SK-N-SH (cell line): Measurements from ENCODE around the gene ABCA7. TPM values are rescaled to one million over a fixed set of nuclear protein-coding genes. Genes with fewer than 3 reads are reported as not detected.

Experiments used
- CTCF ChIA-PET: fragments of 300-600, 350-600 bp; formaldehyde crosslinking; extraction: SDS; loops from one replicate; lab custom pipeline; 2021; lab: Yijun Ruan, JAX
- POLR2A ChIA-PET: fragments of 350-600 bp; sonication (Branson Sonifier 250); formaldehyde crosslinking; extraction: SDS; loops from one replicate; lab custom pipeline; 2020; ENCODE audit warnings: antibody characterized with exemption, inconsistent platforms; lab: Yijun Ruan, JAX
- DNase-seq: peaks from one replicate; pipeline ENCODE4 v3.0.0; 2012
- H2AFZ ChIP-seq: fragments of 200-600 bp; sonication (generic); 2 replicates; pipeline ENCODE4 v1.8.1; 2016; ENCODE audit warnings: antibody characterized with exemption, mild to moderate bottlenecking, low read depth
- H3F3A ChIP-seq: fragments of 200-600 bp; sonication (generic); replicated peaks from 2 replicates; pipeline ENCODE3; 2016; ENCODE audit warnings: antibody characterized with exemption, mild to moderate bottlenecking; ENCODE audit not compliant: insufficient read depth
- H3K27ac ChIP-seq, 2 experiments: fragments of 200-500 bp in 1 of 2; fragments of 200-600 bp in 1 of 2; sonication (Bioruptor generic) in 1 of 2; sonication (generic), shearing (Covaris generic) in 1 of 2; 2 replicates each; pipeline versions ENCODE4 v1.5.1 to v1.6.1; 2014 to 2016; ENCODE audit warnings: low read depth in 2 of 2, inconsistent platforms in 1 of 2, low read length in 1 of 2, mild to moderate bottlenecking in 1 of 2, mixed read lengths in 1 of 2
- H3K27me3 ChIP-seq: fragments of 200-600 bp; sonication (generic), shearing (Covaris generic); 2 replicates; pipeline ENCODE4 v1.6.1; 2016; ENCODE audit warnings: mixed run types; ENCODE audit not compliant: insufficient read depth
- H3K36me3 ChIP-seq, 2 experiments: fragments of 200-500 bp in 1 of 2; fragments of 200-600 bp in 1 of 2; sonication (Bioruptor generic) in 1 of 2; sonication (generic) in 1 of 2; replicated peaks in 1 of 2; 2 replicates each; pipeline versions ENCODE3 to v1.5.1; 2014 to 2016; ENCODE audit warnings: low read length in 1 of 2, mild to moderate bottlenecking in 1 of 2; ENCODE audit not compliant: insufficient read depth in 2 of 2, control insufficient read depth in 1 of 2
- H3K4me1 ChIP-seq, 2 experiments: fragments of 200-500 bp in 1 of 2; fragments of 200-600 bp in 1 of 2; sonication (Bioruptor generic) in 1 of 2; sonication (generic), shearing (Covaris generic) in 1 of 2; 2 replicates each; pipeline versions ENCODE4 v1.5.1 to v1.6.1; 2014 to 2016; ENCODE audit warnings: low read depth in 1 of 2, low read length in 1 of 2, mixed run types in 1 of 2; ENCODE audit not compliant: insufficient read depth in 2 of 2, control insufficient read depth in 1 of 2
- H3K4me2 ChIP-seq: fragments of 200-600 bp; sonication (generic), shearing (Covaris generic); 2 replicates; pipeline ENCODE4 v1.6.1; 2017; ENCODE audit warnings: mixed run types
- H3K4me3 ChIP-seq, 2 experiments: fragments of 200-500 bp in 1 of 2; fragments of 200-600 bp in 1 of 2; sonication (Bioruptor generic) in 1 of 2; sonication (generic), shearing (Covaris generic) in 1 of 2; 2 replicates each; pipeline versions ENCODE4 v1.5.1 to v1.8.1; 2014 to 2016; ENCODE audit warnings: low read depth in 2 of 2, inconsistent platforms in 1 of 2, low read length in 1 of 2, mild to moderate bottlenecking in 1 of 2, mixed read lengths in 1 of 2, moderate library complexity in 1 of 2
- H3K79me2 ChIP-seq: fragments of 200-600 bp; sonication (generic); 2 replicates; pipeline ENCODE4 v1.8.1; 2017; ENCODE audit warnings: mild to moderate bottlenecking; ENCODE audit not compliant: insufficient read depth
- H3K9ac ChIP-seq: fragments of 200-600 bp; sonication (generic); 2 replicates; pipeline ENCODE4 v1.6.1; 2017; ENCODE audit warnings: mixed run types
- H3K9me2 ChIP-seq: fragments of 200-600 bp; sonication (generic); 2 replicates; pipeline ENCODE4 v1.6.1; 2017; ENCODE audit warnings: mixed run types
- H3K9me3 ChIP-seq: fragments of 200-600 bp; sonication (generic); 2 replicates; pipeline ENCODE4 v1.6.1; 2017; ENCODE audit warnings: mixed run types, mild to moderate bottlenecking, moderate library complexity
- H4K20me1 ChIP-seq: fragments of 200-600 bp; sonication (generic); 2 replicates; pipeline ENCODE4 v1.6.1; 2017; ENCODE audit warnings: mild to moderate bottlenecking, mixed run types; ENCODE audit not compliant: insufficient read depth
- CHD2 ChIP-seq: fragments of 150-350 bp; IDR thresholded peaks from 2 replicates; pipeline ENCODE4 v1.6.1; 2018; ENCODE audit warnings: low read length; ENCODE audit not compliant: partially characterized antibody
- EZH2phosphoT487 ChIP-seq: fragments of 200-600 bp; sonication (generic); IDR thresholded peaks from 2 replicates; pipeline ENCODE4 v1.6.1; 2017; ENCODE audit warnings: low read depth, mixed run types, mild to moderate bottlenecking, antibody characterized with exemption, moderate library complexity, borderline replicate concordance
- FOXJ3 ChIP-seq: sonication (generic); formaldehyde crosslinking; IDR thresholded peaks from 2 replicates; pipeline ENCODE4 v1.5.1; 2020; ENCODE audit warnings: mild to moderate bottlenecking, missing genetic modification reagents
- JUND ChIP-seq: IDR thresholded peaks from 2 replicates; pipeline ENCODE4 v1.4.0; 2012
- MAX ChIP-seq: IDR thresholded peaks from 2 replicates; pipeline ENCODE4 v1.4.0; 2012; ENCODE audit warnings: low read depth
- MEF2A ChIP-seq: IDR thresholded peaks from 2 replicates; pipeline ENCODE4 v1.4.0; 2012; ENCODE audit warnings: low read depth, borderline replicate concordance
- POLR2AphosphoS5 ChIP-seq: IDR thresholded peaks from 2 replicates; pipeline ENCODE4 v1.6.1; 2012; ENCODE audit warnings: low read depth, low read length
- REST ChIP-seq: IDR thresholded peaks from 2 replicates; pipeline ENCODE4 v1.6.1; 2012; ENCODE audit warnings: mild to moderate bottlenecking, low read depth, low read length, moderate library complexity
- RXRA ChIP-seq: IDR thresholded peaks from 2 replicates; pipeline ENCODE4 v1.4.0; 2012; ENCODE audit warnings: low read depth, mild to moderate bottlenecking, borderline replicate concordance
- SIN3A ChIP-seq: IDR thresholded peaks from 2 replicates; pipeline ENCODE4 v1.6.1; 2012; ENCODE audit warnings: low read depth, mild to moderate bottlenecking, low read length, moderate library complexity, borderline replicate concordance
- SMC3 ChIP-seq: IDR thresholded peaks from 2 replicates; pipeline ENCODE4 v1.6.1; 2012; ENCODE audit warnings: low read depth, low read length, improper control_type of control experiment
- TAF1 ChIP-seq: IDR thresholded peaks from 2 replicates; pipeline ENCODE4 v1.6.1; 2012; ENCODE audit warnings: low read depth, mild to moderate bottlenecking, low read length, moderate library complexity, borderline replicate concordance
- TEAD4 ChIP-seq: IDR thresholded peaks from 2 replicates; pipeline ENCODE4 v1.4.0; 2012; ENCODE audit warnings: mild to moderate bottlenecking, borderline replicate concordance; ENCODE audit not compliant: insufficient read depth
- WGBS: methylation state at CpG from one replicate; pipeline ENCODE4 v1.1.6; 2017; ENCODE audit warnings: low lambda C conversion rate; 5-methylcytosine and 5-hydroxymethylcytosine counted together
- polyA plus RNA-seq, 3 experiments: library from polyadenylated mRNA; depleted of rRNA; stranded (reverse); fragments of >200 nt; gene quantifications; 2 replicates each; pipeline ENCODE4 v1.2.3, GENCODE V29; 2012

ABCA7 gene
- polyA plus RNA-seq, 1 of the 3 experiments (the other 2 are of a cell fraction): 7.8 TPM

- Histone ChIP-seq H3K79me2 (peaks cover 22% of the 10 kb centered on the region; the same call in 1 of the 2 replicates), H3F3A (peaks cover 36% of the 10 kb centered on the region), H3K9me3 (no peaks in the 10 kb centered on the region), H3K9me2 (no peaks in the 10 kb centered on the region), H3K4me2 (no peak overlapping the region), H3K36me3 (peaks cover 16 to 34% of the 10 kb centered on the region in 2 experiments), H3K4me1 (peaks cover 0 to 12% of the 10 kb centered on the region in 2 experiments; a peak in 1 of 4 replicates), H3K27ac (no peak overlapping the region), H2AFZ (no peak overlapping the region), H3K4me3 (no peak overlapping the region), H3K27me3 (no peaks in the 10 kb centered on the region), H3K9ac (no peak overlapping the region), H4K20me1 (peaks cover 47% of the 10 kb centered on the region)
- TF ChIP-seq FOXJ3 (CRISPR knock-in tag): no peak
- TF ChIP-seq REST: no peak
- no peak for TF ChIP-seq POLR2AphosphoS5
- TF ChIP-seq SMC3: no peak
- TF ChIP-seq MAX: no peak
- WGBS: 92% methylated on average over 20 of the region's 29 CpGs
- POLR2A ChIA-PET: no interaction called here
- CTCF ChIA-PET: interaction anchor here (0.7 to 1.1 kb wide), 2 partner anchors 44 to 77 kb away, joined by 3 read pairs; no protein-coding TSS in a partner anchor
- DNase-seq: no peak
Observed at GRCh38 chr19:1035998-1036621, 3.8 kb upstream of the ABCA7 start.

- TF ChIP-seq SIN3A: no peak
- TF ChIP-seq TEAD4: no peak
- no peak for TF ChIP-seq CHD2
- no peak for TF ChIP-seq TAF1
- TF ChIP-seq MEF2A: no peak
- no peak for TF ChIP-seq EZH2phosphoT487
- no peak for TF ChIP-seq RXRA
- no peak for TF ChIP-seq JUND
- no peak for TF ChIP-seq FOXJ3 (CRISPR knock-in tag)
- TF ChIP-seq, all 33 proteins: peak for 0
- Histone ChIP-seq H3K27ac (no peak overlapping the region), H3K36me3 (peaks cover 10 to 22% of the 10 kb centered on the region in 2 experiments), H3K9me3 (no peaks in the 10 kb centered on the region), H3F3A (peaks cover 36% of the 10 kb centered on the region), H3K4me1 (peaks cover 0 to 26% of the 10 kb centered on the region in 2 experiments; a peak in 2 of 4 replicates), H3K9ac (no peak overlapping the region), H3K4me3 (no peak overlapping the region), H3K79me2 (peaks cover 7% of the 10 kb centered on the region; the same call in 1 of the 2 replicates), H2AFZ (no peak overlapping the region), H3K27me3 (no peaks in the 10 kb centered on the region), H3K4me2 (no peak overlapping the region), H4K20me1 (peaks cover 36% of the 10 kb centered on the region), H3K9me2 (no peaks in the 10 kb centered on the region)
- POLR2A ChIA-PET: interaction anchor here (1.1 kb wide), 1 partner anchor 15 kb away, joined by 4 read pairs; no protein-coding TSS in a partner anchor
- DNase-seq: no peak
- CTCF ChIA-PET: interaction anchor here (1.0 to 1.2 kb wide), 2 partner anchors 9 to 27 kb away, joined by 3 to 6 read pairs; no protein-coding TSS in a partner anchor
- WGBS: 77% methylated on average over 10 of the region's 22 CpGs
Observed at GRCh38 chr19:1037621-1038064, 2.3 kb upstream of the ABCA7 start.
